GM10266 (cell line): ENCODE measurements around the gene PDE7B.

ENCODE experiments used
- DNase-seq: peaks from one replicate; pipeline ENCODE4 v3.0.0; 2012; ENCODE audit errors: extremely low spot score
- TF ChIP-seq, protein P1 (sequence below): IDR thresholded peaks from 2 replicates; pipeline ENCODE4 v1.5.1; 2012; ENCODE audit warnings: mild to moderate bottlenecking, low read depth; ENCODE audit not compliant: control insufficient read depth, insufficient read depth; ENCODE audit errors: missing control alignments

PDE7B gene

DNA sequence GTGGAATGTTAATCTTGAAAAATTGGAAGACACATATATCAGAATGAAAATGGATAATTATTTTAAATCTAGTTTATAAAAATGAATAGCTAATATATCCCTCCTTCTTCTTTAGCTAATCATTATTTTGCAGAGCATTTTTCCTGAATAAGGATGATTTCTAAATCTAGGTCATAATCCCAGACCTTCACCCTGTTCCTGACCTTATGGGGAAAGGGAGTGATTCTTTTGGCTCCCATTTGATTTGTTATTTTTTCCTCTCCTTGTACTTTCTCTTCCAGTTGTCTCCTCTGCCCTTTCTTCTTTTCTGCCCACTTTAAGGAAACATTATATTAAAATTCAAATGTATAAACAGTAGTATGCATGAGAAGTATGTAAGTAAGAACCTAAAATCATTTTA, 208.6 kb downstream of the PDE7B start:
- DNase-seq: no peak
- TF ChIP-seq, protein P1, sequence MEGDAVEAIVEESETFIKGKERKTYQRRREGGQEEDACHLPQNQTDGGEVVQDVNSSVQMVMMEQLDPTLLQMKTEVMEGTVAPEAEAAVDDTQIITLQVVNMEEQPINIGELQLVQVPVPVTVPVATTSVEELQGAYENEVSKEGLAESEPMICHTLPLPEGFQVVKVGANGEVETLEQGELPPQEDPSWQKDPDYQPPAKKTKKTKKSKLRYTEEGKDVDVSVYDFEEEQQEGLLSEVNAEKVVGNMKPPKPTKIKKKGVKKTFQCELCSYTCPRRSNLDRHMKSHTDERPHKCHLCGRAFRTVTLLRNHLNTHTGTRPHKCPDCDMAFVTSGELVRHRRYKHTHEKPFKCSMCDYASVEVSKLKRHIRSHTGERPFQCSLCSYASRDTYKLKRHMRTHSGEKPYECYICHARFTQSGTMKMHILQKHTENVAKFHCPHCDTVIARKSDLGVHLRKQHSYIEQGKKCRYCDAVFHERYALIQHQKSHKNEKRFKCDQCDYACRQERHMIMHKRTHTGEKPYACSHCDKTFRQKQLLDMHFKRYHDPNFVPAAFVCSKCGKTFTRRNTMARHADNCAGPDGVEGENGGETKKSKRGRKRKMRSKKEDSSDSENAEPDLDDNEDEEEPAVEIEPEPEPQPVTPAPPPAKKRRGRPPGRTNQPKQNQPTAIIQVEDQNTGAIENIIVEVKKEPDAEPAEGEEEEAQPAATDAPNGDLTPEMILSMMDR: no peak

DNA sequence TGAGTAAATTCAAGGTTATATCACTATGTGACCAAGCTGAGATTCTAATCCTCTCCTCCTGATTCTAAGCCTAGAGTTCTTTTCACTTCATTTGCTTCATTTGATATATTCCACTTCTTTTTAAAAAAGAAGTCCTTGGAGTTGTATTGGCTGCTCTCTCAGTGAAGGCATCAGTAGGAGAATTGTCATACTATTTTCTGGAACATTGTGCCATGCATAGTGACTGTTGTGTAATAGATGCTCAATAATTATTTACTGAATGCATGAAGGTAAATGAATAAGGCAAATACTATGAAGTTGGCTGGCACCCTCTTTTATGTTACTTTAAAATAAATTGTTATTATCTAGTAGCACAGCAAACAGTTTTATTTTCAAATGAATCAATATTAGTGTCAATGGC, 209.3 kb downstream of the PDE7B start:
- TF ChIP-seq, protein P1: no peak
- no peak for DNase-seq

DNA sequence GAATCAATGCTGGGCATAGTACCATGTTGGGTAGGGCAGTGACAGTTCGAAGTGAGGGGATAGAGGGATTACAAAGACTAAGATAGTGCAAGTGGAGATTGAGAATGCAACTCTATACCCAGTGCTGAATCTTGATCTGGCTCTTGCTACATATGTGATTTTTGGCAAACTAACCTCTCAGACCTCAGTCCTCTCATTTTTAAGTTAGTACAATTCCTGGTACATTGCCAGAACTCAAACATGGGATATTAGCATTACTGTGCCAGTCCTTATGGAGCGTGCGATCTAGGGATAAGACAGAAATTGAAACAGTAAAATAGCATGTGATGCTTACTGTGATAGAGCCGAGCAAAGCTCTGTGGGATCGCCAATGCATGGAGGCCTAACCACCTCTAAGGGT, 210.2 kb downstream of the PDE7B start:
- TF ChIP-seq, protein P1: no peak
- no peak for DNase-seq

DNA sequence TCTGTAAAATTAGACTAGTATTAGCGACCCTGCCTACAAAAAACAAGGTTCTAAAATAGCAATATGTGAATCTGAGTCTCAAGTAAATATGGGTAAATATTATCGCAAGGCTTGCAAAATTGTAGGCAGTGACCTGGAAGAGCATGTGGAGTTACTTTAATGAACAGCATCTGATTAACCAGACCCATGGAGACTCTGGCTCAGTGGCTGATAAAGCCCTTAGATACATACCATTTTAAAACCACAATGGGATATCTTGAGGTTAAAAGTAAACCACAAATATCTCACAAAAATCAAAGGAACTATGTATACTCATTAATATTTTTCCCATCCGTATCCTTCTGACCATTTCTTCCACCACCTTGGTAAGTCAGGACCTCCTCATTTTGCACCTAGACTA, 211.6 kb downstream of the PDE7B start:
- no peak for DNase-seq
- TF ChIP-seq, protein P1: no peak

DNA sequence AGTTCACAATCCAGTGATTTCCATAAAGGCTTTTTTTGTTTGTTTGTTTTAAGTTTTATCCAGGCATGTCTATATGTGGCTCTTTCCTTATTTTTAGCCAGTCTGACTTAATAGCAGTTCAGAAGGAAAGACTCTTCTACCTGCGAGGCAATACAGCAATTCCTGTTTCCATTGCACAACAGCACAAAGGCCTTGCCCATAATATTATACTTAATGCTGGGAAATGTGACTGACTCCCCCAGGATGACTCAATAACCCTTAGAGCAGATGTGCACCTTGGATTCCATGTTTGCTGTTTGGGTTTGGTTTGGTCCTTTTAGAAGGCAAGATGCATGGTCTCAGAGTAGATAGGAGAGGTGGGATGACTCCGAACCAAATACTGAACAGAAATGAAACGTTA, 214.5 kb downstream of the PDE7B start:
- TF ChIP-seq, protein P1: no peak
- DNase-seq: no peak

DNA sequence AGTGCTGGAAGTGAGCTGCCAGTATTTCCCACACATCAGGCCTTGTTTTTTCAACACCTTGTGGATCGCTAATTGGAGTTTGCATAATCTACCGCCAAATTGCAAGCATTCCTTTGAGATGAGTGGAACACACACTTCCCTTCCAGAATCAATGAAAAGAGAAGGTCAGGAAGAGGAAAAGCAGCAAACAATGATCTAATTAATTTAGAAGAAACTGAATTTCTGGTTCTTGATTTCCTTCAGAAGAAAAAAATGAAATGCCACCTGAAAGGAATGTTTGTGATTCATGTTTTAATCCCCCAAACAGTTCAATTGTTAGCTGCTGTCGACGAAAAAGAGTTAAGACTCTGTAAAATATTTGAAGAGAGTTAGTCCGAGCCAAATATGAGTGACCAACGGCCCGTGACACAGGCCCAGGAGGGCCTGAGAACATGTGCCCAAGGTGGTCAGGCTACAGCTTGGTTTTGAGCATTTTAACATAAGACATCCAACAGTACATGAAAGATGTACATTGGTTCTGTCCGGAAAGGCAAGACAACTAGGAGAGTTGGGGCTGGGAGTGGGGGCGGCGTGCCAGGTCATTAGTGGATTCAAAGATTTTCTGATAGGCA, 216.3 kb downstream of the PDE7B start:
- TF ChIP-seq, protein P1: no peak
- DNase-seq: no peak

DNA sequence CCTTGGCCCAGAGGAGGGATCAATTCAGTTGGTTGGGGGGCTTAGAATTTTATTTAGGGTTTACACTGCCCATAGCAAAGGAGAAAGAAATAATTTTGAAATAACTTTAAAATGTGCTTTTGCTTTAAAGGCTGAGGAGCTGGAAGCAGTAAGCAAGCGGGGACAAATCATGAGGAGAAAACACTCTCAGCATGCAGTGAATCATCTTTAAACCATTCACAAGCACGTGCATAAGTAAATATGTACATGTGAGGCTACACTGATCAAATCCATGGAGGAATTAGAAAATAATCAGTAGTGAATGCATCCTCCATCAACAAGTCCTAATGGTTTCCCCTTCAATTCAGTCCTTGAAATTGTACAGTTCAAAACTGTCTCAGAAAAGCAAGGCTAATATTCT, 217.6 kb downstream of the PDE7B start:
- TF ChIP-seq, protein P1: no peak
- DNase-seq: no peak
